ENCODE results near the gene CDYL.
"Not testable (repeated sequence)": the region's sequence is repeated elsewhere in the genome, so short reads cannot be mapped to it uniquely, and the experiment has no call there.

Gene CDYL

DNA sequence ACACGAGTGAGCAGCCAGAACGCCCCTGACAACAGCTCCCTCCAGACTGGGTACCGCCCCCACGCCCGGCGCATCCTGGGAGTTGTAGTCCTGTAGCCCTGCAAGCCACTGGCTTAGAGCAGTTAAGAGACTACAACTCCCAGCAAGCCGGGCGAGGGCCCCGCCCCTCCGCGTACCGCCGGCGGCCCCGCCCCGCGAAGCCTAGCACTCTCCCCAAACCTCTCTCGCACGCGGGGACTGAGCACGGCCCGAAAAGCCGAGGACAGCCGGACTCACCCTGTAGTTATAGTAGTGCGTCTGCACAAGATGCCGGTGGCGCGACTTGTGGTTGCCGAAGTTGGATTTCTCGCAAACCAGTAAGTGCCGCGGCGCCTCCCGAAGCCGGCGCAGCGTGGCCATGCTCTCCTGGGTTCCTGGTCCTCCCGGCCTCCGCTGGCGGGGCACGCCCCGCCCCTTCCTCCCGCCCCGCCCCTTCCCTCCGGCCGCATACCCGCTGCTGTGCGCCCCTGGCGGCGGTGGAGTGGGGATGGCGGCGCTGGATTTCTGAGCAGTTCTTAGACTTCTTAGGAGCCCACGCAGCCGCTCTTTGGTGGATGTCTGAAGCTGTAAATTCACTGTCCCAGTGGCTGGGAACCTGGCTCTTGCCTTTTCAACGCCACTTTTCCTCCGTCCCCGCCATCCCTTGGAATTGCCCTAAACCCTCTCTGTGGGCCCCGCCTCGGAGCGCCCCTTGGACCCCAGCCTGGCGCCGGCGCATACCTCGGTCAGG is 227.6 kb downstream of the CDYL start, which contains the start of gene RPP40:
RPP40 (minus strand) TSS at position 434 of the 769 bp plus-strand sequence; CDS start at position 399, 35 bp downstream.
- DNase-seq (ENCODE audit: low read depth) = peak; percentile 98

GRCh38 chr6:5004373-5005037 is 228.3 kb downstream of the CDYL start:
- DNase-seq (ENCODE audit: low read depth) = no peak

DNA sequence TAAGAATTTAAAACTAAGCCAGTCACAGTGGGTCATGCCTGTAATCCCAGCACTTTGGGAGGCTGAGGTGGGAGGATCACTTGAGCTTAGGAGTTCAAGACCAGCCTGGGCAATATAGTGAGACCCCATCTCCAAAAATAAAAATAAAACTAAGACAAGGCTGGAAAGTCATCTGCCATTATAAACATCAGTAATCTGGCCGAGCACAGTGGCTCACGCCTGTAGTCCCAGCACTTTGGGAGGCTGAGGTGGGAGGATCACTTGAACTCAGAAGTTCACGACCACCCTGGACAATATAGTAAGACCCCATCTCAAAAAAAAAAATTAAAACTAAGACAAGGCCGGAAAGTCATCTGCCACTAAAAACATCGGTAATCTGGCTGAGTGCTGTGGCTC is 228.8 kb downstream of the CDYL start:
- not testable (repeated sequence) for DNase-seq (ENCODE audit: low read depth)

Measured in activated T-helper 9 cell treated with anti-CD3 and anti-CD28 coated beads, Interleukin-2, amount 50 U/mL, for 16 hours (primary cell).